SK-N-SH treated with all-trans-retinoic acid at 6 μM for 48 hours (cell line): Measurements from ENCODE around the gene FICD.

ENCODE experiments used
- ATAC-seq: fragments of 200-7000 bp; cut with Tn5 transposase; 3 replicates; pipeline ENCODE4 v1.9.1; 2020; ENCODE audit warnings: mild to moderate bottlenecking, moderate library complexity
- BACH2 ChIP-seq: fragments of 250-450 bp; sonication (Bioruptor Pico); IDR thresholded peaks from 2 replicates; pipeline ENCODE4 v1.9.0; 2021; ENCODE audit warnings: mild to moderate bottlenecking, borderline replicate concordance
- CSRNP3 ChIP-seq: fragments of 250-450 bp; sonication (Bioruptor Pico); IDR thresholded peaks from 2 replicates; pipeline ENCODE4 v1.5.1; 2021; ENCODE audit warnings: mild to moderate bottlenecking, moderate library complexity
- ESRRG ChIP-seq: fragments of 250-450 bp; sonication (Bioruptor Pico); IDR thresholded peaks from 2 replicates; pipeline ENCODE4 v1.6.1; 2021; ENCODE audit warnings: mild to moderate bottlenecking
- GLIS3 ChIP-seq: fragments of 250-450 bp; sonication (Bioruptor Pico); IDR thresholded peaks from 2 replicates; pipeline ENCODE4 v1.5.0; 2020; ENCODE audit warnings: mild to moderate bottlenecking, moderate library complexity
- OSR1 ChIP-seq: fragments of 250-450 bp; sonication (Bioruptor Pico); IDR thresholded peaks from 2 replicates; pipeline ENCODE4 v1.8.0; 2022; ENCODE audit warnings: moderate library complexity, mild to moderate bottlenecking, inconsistent platforms
- PATZ1 ChIP-seq: fragments of 250-450 bp; sonication (Bioruptor Pico); IDR thresholded peaks from 2 replicates; pipeline ENCODE4 v1.8.0; 2020; ENCODE audit warnings: mild to moderate bottlenecking, moderate library complexity, borderline replicate concordance
- POU6F1 ChIP-seq: fragments of 250-450 bp; sonication (Bioruptor Pico); IDR thresholded peaks from 2 replicates; pipeline ENCODE4 v1.8.0; 2021; ENCODE audit warnings: low read depth, mild to moderate bottlenecking, moderate library complexity, borderline replicate concordance
- PPARA ChIP-seq: fragments of 250-450 bp; sonication (Bioruptor Pico); IDR thresholded peaks from 2 replicates; pipeline ENCODE4 v1.5.0; 2020; ENCODE audit warnings: mild to moderate bottlenecking, borderline replicate concordance
- RARB ChIP-seq: fragments of 250-450 bp; sonication (Bioruptor Pico); IDR thresholded peaks from 2 replicates; pipeline ENCODE4 v1.8.0; 2021; ENCODE audit warnings: mild to moderate bottlenecking, moderate library complexity
- SNAI2 ChIP-seq: fragments of 250-450 bp; sonication (Bioruptor Pico); IDR thresholded peaks from 2 replicates; pipeline ENCODE4 v1.5.0; 2020; ENCODE audit warnings: mild to moderate bottlenecking, moderate library complexity
- TCF4 ChIP-seq: fragments of 250-450 bp; sonication (Bioruptor Pico); IDR thresholded peaks from 2 replicates; pipeline ENCODE4 v1.8.0; 2021; ENCODE audit warnings: mild to moderate bottlenecking, moderate library complexity, borderline replicate concordance
- TOX ChIP-seq: fragments of 250-450 bp; sonication (Bioruptor Pico); IDR thresholded peaks from 2 replicates; pipeline ENCODE4 v1.8.0; 2021; ENCODE audit warnings: mild to moderate bottlenecking, moderate library complexity, borderline replicate concordance
- TSHZ2 ChIP-seq: fragments of 250-450 bp; sonication (Bioruptor Pico); IDR thresholded peaks from 2 replicates; pipeline ENCODE4 v1.5.0; 2020; ENCODE audit warnings: mild to moderate bottlenecking, moderate library complexity
- ZFP3 ChIP-seq: fragments of 250-450 bp; sonication (Bioruptor Pico); IDR thresholded peaks from 2 replicates; pipeline ENCODE4 v1.5.0; 2020; ENCODE audit warnings: mild to moderate bottlenecking, moderate library complexity
- ZFP30 ChIP-seq: fragments of 450-650 bp; formaldehyde crosslinking; IDR thresholded peaks from 2 replicates; pipeline ENCODE4 v1.5.0; 2022; ENCODE audit warnings: mild to moderate bottlenecking, moderate library complexity
- ZNF565 ChIP-seq: fragments of 450-650 bp; formaldehyde crosslinking; conservative IDR thresholded peaks from 2 replicates; pipeline ENCODE4 v1.5.0; 2020; ENCODE audit warnings: low read depth, mild to moderate bottlenecking, moderate library complexity
- ZNF70 ChIP-seq: fragments of 450-650 bp; formaldehyde crosslinking; IDR thresholded peaks from 2 replicates; pipeline ENCODE4 v1.5.0; 2020; ENCODE audit warnings: mild to moderate bottlenecking, moderate library complexity
- ZNF8 ChIP-seq: fragments of 450-650 bp; formaldehyde crosslinking; IDR thresholded peaks from 2 replicates; pipeline ENCODE4 v1.5.0; 2020; ENCODE audit warnings: mild to moderate bottlenecking, moderate library complexity

The FICD gene

GRCh38 chr12:108531929-108532848, 17.1 kb downstream of the FICD start:
- ATAC-seq: no peak; the same call in 2 of the 3 replicates
- TF ChIP-seq PPARA (CRISPR knock-in tag): no peak
- TF ChIP-seq GLIS3: no peak
- no peak for TF ChIP-seq OSR1 (CRISPR knock-in tag)
- no peak for TF ChIP-seq ZNF70
- TF ChIP-seq SNAI2 (CRISPR knock-in tag): no peak
- no peak for TF ChIP-seq CSRNP3 (CRISPR knock-in tag)
- no peak for TF ChIP-seq PATZ1 (CRISPR knock-in tag)
- TF ChIP-seq ZNF8 (CRISPR knock-in tag): no peak
- no peak for TF ChIP-seq TSHZ2
- TF ChIP-seq TOX (CRISPR knock-in tag): no peak
- TF ChIP-seq BACH2 (CRISPR knock-in tag): no peak

- ATAC-seq: no peak
- TF ChIP-seq POU6F1 (CRISPR knock-in tag): no peak
- no peak for TF ChIP-seq TOX (CRISPR knock-in tag)
- TF ChIP-seq ZFP30 (CRISPR knock-in tag): no peak
- no peak for TF ChIP-seq PPARA (CRISPR knock-in tag)
- no peak for TF ChIP-seq ZNF8 (CRISPR knock-in tag)
- TF ChIP-seq, all 23 proteins: peak for 0
These were observed 23.1 kb downstream of the FICD start for GRCh38 chr12:108538146-108538545.

GRCh38 chr12:108538616-108539195, 23.6 kb downstream of the FICD start:
- no peak for ATAC-seq
- TF ChIP-seq RARB (CRISPR knock-in tag): no peak
- no peak for TF ChIP-seq BACH2 (CRISPR knock-in tag)
- TF ChIP-seq ESRRG (CRISPR knock-in tag): no peak
- no peak for TF ChIP-seq ZFP30 (CRISPR knock-in tag)
- TF ChIP-seq TOX (CRISPR knock-in tag): no peak
- no peak for TF ChIP-seq ZNF565 (CRISPR knock-in tag)
- no peak for TF ChIP-seq ZNF70
- no peak for TF ChIP-seq TCF4 (CRISPR knock-in tag)
- no peak for TF ChIP-seq TSHZ2
- no peak for TF ChIP-seq SNAI2 (CRISPR knock-in tag)
- no peak for TF ChIP-seq ZNF8 (CRISPR knock-in tag)
- no peak for TF ChIP-seq ZFP3 (CRISPR knock-in tag)
- TF ChIP-seq, all 23 proteins: peak for 0
